Peyer's patch (tissue), 4 donors: Measurements from ENCODE around the gene FMN1.
A peak's percentile ranks its signal among the peaks of the same experiment; 100 is the strongest.

Source experiments
- POLR2A ChIP-seq, 2 donors: fragments of 450-650 bp; IDR thresholded peaks; one replicate each; pipeline ENCODE4 v1.5.1; 2017; ENCODE audit warnings: antibody characterized with exemption in 2 of 2, mild to moderate bottlenecking in 2 of 2, moderate library complexity in 2 of 2
- TF ChIP-seq, protein P1 (sequence below), 6 experiments: fragments of 450-650 bp in 4 of 6; fragments of 200-600 bp in 2 of 6; sonication (generic) in 1 of 6; IDR thresholded peaks; one replicate each; pipeline ENCODE4 v1.5.1; 2017 to 2019; ENCODE audit warnings: antibody characterized with exemption in 6 of 6, mild to moderate bottlenecking in 3 of 6, moderate library complexity in 1 of 6

- TF ChIP-seq, protein P1, sequence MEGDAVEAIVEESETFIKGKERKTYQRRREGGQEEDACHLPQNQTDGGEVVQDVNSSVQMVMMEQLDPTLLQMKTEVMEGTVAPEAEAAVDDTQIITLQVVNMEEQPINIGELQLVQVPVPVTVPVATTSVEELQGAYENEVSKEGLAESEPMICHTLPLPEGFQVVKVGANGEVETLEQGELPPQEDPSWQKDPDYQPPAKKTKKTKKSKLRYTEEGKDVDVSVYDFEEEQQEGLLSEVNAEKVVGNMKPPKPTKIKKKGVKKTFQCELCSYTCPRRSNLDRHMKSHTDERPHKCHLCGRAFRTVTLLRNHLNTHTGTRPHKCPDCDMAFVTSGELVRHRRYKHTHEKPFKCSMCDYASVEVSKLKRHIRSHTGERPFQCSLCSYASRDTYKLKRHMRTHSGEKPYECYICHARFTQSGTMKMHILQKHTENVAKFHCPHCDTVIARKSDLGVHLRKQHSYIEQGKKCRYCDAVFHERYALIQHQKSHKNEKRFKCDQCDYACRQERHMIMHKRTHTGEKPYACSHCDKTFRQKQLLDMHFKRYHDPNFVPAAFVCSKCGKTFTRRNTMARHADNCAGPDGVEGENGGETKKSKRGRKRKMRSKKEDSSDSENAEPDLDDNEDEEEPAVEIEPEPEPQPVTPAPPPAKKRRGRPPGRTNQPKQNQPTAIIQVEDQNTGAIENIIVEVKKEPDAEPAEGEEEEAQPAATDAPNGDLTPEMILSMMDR (IDR thresholded peaks at IDR 0.05): no peak
- peak in 1 of 2 donors; percentile 20 for TF ChIP-seq POLR2A (IDR thresholded peaks at IDR 0.05)
Observed at GRCh38 chr15:33154351-33155166, 40.0 kb downstream of the FMN1 start.
